ENCODE data around the gene UNK.

Gene UNK

DNA sequence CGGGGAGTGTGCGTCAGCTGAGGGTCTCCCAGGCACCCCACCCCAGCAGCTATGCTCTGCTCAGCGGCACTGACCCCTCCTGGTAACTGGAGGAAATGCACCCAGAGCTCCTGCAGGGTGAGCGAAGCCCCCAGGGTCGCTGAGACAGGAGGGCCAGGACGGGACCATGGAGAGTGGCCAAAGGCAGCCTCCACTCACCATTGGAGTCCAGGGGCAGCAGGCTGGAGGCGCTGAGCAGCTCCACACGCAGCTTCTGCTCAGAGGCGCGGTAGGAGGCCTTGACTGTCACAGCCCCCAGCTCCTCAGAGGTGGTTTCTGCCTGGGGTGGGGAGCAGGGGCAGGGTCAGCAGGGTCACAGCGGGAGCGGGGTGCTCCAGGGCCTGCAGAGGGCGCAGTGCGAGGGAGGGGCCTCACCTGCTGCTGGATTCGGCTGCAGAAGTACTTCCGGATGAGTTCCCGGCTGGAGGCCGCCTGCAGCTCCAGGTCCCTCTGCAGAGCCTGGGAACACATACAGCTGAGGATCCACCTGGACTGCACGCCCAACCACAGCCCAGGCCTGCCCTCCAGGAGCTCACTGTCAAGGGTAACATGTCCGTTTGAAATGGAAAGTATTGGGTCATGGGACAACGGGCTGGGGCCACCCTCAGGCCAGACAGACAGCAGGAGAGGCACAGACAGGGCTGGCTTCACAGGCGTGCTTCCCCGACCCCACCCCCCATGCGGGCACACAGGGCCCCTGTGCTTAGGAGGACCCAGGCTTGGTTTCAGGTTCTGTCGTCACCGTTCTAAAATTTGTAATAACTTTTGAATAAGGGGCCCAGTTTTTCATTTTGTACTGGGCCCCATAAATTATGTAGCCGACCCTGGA, 45.8 kb downstream of the UNK start:
- TF ChIP-seq, protein P1, sequence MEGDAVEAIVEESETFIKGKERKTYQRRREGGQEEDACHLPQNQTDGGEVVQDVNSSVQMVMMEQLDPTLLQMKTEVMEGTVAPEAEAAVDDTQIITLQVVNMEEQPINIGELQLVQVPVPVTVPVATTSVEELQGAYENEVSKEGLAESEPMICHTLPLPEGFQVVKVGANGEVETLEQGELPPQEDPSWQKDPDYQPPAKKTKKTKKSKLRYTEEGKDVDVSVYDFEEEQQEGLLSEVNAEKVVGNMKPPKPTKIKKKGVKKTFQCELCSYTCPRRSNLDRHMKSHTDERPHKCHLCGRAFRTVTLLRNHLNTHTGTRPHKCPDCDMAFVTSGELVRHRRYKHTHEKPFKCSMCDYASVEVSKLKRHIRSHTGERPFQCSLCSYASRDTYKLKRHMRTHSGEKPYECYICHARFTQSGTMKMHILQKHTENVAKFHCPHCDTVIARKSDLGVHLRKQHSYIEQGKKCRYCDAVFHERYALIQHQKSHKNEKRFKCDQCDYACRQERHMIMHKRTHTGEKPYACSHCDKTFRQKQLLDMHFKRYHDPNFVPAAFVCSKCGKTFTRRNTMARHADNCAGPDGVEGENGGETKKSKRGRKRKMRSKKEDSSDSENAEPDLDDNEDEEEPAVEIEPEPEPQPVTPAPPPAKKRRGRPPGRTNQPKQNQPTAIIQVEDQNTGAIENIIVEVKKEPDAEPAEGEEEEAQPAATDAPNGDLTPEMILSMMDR (IDR thresholded peaks at IDR 0.05; ENCODE audit: poor library complexity, severe bottlenecking), result peak; percentile 32
- H3K9me3 ChIP-seq (ENCODE audit: severe bottlenecking), result no peaks in the 10 kb centered on the region
- no peak overlapping the region for H3K4me3 ChIP-seq (ENCODE audit: severe bottlenecking)
- no peaks in the 10 kb centered on the region for H3K36me3 ChIP-seq (ENCODE audit: low read depth)
- no peaks in the 10 kb centered on the region for H3K27me3 ChIP-seq (ENCODE audit: insufficient read depth, poor library complexity, severe bottlenecking)
- H3K4me1 ChIP-seq (ENCODE audit: insufficient read depth, poor library complexity, severe bottlenecking), result peaks cover 10% of the 10 kb centered on the region
- DNase-seq (ENCODE audit: low spot score) (peak; percentile 61), ATAC-seq (ENCODE audit: low read depth) (no peak)
- no peak overlapping the region for H3K27ac ChIP-seq (ENCODE audit: poor library complexity, severe bottlenecking)

DNA sequence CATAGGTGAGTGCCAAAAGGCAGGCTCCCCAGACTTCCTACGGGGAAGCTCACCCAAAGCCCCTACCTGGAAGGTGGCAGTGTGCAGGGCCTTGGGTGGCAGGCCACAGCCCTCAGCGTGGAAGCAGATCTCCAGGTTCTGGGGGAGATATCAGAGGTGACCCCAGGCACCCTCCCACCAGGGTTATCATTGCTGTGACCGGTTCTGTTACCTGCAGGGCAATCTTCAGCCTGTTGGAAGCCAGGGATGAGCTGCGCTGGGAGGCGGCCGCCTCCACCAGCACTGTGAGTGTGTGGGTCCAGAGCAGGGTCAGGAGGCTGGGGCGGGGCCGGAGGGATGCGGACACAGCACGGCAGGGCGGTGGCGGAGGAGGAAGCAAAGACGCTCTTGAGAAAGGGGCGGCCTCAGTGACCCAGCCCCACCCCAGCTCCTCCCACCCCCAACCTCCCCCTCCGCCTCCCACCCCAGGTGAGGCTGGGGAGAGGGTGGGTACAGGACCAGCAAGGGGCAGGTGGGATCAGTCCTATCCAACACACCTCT, 46.5 kb downstream of the UNK start:
- ATAC-seq (ENCODE audit: low read depth) (no peak), DNase-seq (ENCODE audit: low spot score) (no peak)
- H3K36me3 ChIP-seq (ENCODE audit: low read depth), result no peaks in the 10 kb centered on the region
- peaks cover 10% of the 10 kb centered on the region for H3K4me1 ChIP-seq (ENCODE audit: insufficient read depth, poor library complexity, severe bottlenecking)
- H3K27me3 ChIP-seq (ENCODE audit: insufficient read depth, poor library complexity, severe bottlenecking), result no peaks in the 10 kb centered on the region
- TF ChIP-seq, protein P1 (IDR thresholded peaks at IDR 0.05; ENCODE audit: poor library complexity, severe bottlenecking), result no peak
- H3K27ac ChIP-seq (ENCODE audit: poor library complexity, severe bottlenecking), result peak overlapping the region; percentile 39
- H3K4me3 ChIP-seq (ENCODE audit: severe bottlenecking), result no peak overlapping the region
- H3K9me3 ChIP-seq (ENCODE audit: severe bottlenecking), result no peaks in the 10 kb centered on the region

DNA sequence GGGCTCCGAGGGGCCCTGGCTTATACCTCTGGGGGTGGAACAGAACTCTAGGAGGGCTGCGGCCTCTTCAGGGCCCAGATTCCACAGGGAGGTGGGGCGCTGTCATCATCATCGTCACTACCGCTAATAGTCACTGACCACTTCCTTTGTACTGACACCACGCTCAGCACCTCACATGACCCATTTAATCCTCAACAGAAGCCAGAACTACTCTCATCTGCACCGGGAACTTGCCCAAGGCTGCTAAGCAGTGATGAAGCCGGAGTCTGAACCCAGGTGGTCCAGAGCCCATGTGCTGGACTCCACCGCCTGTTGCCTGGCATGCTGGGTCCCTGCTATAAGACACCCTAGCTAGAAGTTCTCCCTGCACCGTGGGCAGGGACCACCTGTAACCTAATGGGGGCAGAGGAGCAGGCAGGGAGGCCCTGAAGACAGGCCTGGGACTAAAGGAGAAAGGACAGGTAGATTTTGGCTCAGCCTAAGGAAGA, 47.6 kb downstream of the UNK start:
- no peak overlapping the region for H3K4me3 ChIP-seq (ENCODE audit: severe bottlenecking)
- no peaks in the 10 kb centered on the region for H3K36me3 ChIP-seq (ENCODE audit: low read depth)
- DNase-seq (ENCODE audit: low spot score) (no peak), ATAC-seq (ENCODE audit: low read depth) (peak; percentile 49)
- TF ChIP-seq, protein P1 (IDR thresholded peaks at IDR 0.05; ENCODE audit: poor library complexity, severe bottlenecking), result no peak
- peaks cover 10% of the 10 kb centered on the region for H3K4me1 ChIP-seq (ENCODE audit: insufficient read depth, poor library complexity, severe bottlenecking)
- peak overlapping the region; percentile 39 for H3K27ac ChIP-seq (ENCODE audit: poor library complexity, severe bottlenecking)
- H3K9me3 ChIP-seq (ENCODE audit: severe bottlenecking), result no peaks in the 10 kb centered on the region
- H3K27me3 ChIP-seq (ENCODE audit: insufficient read depth, poor library complexity, severe bottlenecking), result no peaks in the 10 kb centered on the region

DNA sequence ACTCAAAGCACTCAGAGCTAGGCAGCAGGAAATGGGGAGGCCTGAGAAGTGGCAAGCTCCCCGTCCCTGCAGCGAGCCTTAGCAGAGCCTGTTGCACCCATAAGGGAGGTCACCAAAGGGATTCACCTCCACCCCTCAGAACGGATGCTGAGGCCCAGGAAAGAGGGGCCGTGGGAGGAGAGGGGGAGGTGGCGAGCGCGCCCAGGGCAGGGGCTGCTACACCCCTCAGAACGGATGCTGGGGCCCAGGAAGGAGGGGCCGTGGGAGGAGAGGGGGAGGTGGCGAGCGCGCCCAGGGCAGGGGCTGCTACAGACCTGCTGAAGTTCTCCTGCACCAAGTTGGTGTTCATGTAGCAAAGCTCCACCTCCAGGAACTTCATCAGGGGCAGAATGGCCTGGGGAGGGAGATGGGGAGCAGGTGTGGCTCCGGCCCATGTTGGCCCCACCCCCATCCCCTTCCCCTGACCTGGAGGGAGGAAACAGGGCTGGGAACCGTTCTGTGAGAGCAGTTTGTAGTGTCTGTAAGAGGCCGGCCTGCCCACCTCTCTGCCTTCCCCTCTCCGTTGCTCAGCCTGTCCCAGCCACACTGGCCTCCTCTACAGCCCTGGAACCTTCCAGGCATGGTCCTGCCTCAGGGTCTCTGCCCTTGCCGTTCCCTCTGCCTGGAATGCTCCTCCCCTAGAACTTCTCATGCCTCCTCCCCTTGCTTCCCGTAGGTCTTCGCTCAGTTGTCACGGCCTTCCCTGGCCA, 48.2 kb downstream of the UNK start:
- TF ChIP-seq, protein P1 (IDR thresholded peaks at IDR 0.05; ENCODE audit: poor library complexity, severe bottlenecking), result no peak
- no peak for DNase-seq (ENCODE audit: low spot score)
- Histone ChIP-seq H3K4me1 (ENCODE audit: insufficient read depth, poor library complexity, severe bottlenecking) (peaks cover 10% of the 10 kb centered on the region), H3K4me3 (ENCODE audit: severe bottlenecking) (no peak overlapping the region), H3K27me3 (ENCODE audit: insufficient read depth, poor library complexity, severe bottlenecking) (no peaks in the 10 kb centered on the region), H3K9me3 (ENCODE audit: severe bottlenecking) (no peaks in the 10 kb centered on the region), H3K36me3 (ENCODE audit: low read depth) (no peaks in the 10 kb centered on the region), H3K27ac (ENCODE audit: poor library complexity, severe bottlenecking) (peak overlapping the region; percentile 39)
- ATAC-seq (ENCODE audit: low read depth), result 0 out of 3 replicates have a peak, but pooled peaks have one; percentile 3
